GM21526 (cell line): ENCODE results near the gene SSBP2.

ENCODE experiments used
- ATAC-seq: cut with Tn5 transposase; IDR thresholded peaks from one replicate; pipeline ENCODE4 v1.9.1; 2021; ENCODE audit warnings: moderate library complexity; ENCODE audit not compliant: unreplicated experiment, low FRiP score

SSBP2 gene

GRCh38 chr5:81767938-81768337, 17.0 kb upstream of the SSBP2 start:
- no peak for ATAC-seq

- ATAC-seq: no peak
Measured at GRCh38 chr5:81767097-81767496, 16.2 kb upstream of the SSBP2 start.

GRCh38 chr5:81766611-81767010, 15.7 kb upstream of the SSBP2 start:
- no peak for ATAC-seq

GRCh38 chr5:81763294-81763928, 12.5 kb upstream of the SSBP2 start:
- ATAC-seq: no peak

GRCh38 chr5:81762853-81763252, 12.0 kb upstream of the SSBP2 start:
- no peak for ATAC-seq

GRCh38 chr5:81762401-81762800, 11.5 kb upstream of the SSBP2 start:
- ATAC-seq: no peak

- no peak for ATAC-seq
Measured at GRCh38 chr5:81761970-81762369, 11.1 kb upstream of the SSBP2 start.

GRCh38 chr5:81761270-81761669, 10.4 kb upstream of the SSBP2 start:
- no peak for ATAC-seq

- ATAC-seq: no peak
Measured at GRCh38 chr5:81760521-81760920, 9.6 kb upstream of the SSBP2 start.

GRCh38 chr5:81759632-81760005, 8.7 kb upstream of the SSBP2 start:
- no peak for ATAC-seq

- ATAC-seq: no peak
Measured at GRCh38 chr5:81757404-81757803, 6.5 kb upstream of the SSBP2 start.

GRCh38 chr5:81756016-81756415, 5.1 kb upstream of the SSBP2 start:
- no peak for ATAC-seq

GRCh38 chr5:81755320-81755719, 4.4 kb upstream of the SSBP2 start:
- ATAC-seq: no peak

GRCh38 chr5:81754621-81755020, 3.7 kb upstream of the SSBP2 start:
- no peak for ATAC-seq

- no peak for ATAC-seq
Measured at GRCh38 chr5:81753429-81753828, 2.5 kb upstream of the SSBP2 start.

GRCh38 chr5:81752644-81752963, 1.7 kb upstream of the SSBP2 start:
- ATAC-seq: no peak

GRCh38 chr5:81751836-81752643, 1.1 kb upstream of the SSBP2 start:
- no peak for ATAC-seq

GRCh38 chr5:81750308-81751008, 439 bp downstream of the SSBP2 start:
- no peak for ATAC-seq

GRCh38 chr5:81749561-81750307, 1.2 kb downstream of the SSBP2 start:
- ATAC-seq: peak; percentile 55

- ATAC-seq: no peak
Measured at GRCh38 chr5:81749192-81749560, 1.7 kb downstream of the SSBP2 start.

GRCh38 chr5:81748556-81748955, 2.3 kb downstream of the SSBP2 start:
- ATAC-seq: no peak
